Middle frontal gyrus (tissue), 1 donor: ENCODE data around the gene ALDH8A1.

Source experiments
- DNase-seq: peaks from one replicate; pipeline ENCODE4 v3.0.0-alpha.2; 2015; ENCODE audit warnings: low spot score; ENCODE audit errors: extremely low spot score

Gene ALDH8A1, protein sequence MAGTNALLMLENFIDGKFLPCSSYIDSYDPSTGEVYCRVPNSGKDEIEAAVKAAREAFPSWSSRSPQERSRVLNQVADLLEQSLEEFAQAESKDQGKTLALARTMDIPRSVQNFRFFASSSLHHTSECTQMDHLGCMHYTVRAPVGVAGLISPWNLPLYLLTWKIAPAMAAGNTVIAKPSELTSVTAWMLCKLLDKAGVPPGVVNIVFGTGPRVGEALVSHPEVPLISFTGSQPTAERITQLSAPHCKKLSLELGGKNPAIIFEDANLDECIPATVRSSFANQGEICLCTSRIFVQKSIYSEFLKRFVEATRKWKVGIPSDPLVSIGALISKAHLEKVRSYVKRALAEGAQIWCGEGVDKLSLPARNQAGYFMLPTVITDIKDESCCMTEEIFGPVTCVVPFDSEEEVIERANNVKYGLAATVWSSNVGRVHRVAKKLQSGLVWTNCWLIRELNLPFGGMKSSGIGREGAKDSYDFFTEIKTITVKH

DNA sequence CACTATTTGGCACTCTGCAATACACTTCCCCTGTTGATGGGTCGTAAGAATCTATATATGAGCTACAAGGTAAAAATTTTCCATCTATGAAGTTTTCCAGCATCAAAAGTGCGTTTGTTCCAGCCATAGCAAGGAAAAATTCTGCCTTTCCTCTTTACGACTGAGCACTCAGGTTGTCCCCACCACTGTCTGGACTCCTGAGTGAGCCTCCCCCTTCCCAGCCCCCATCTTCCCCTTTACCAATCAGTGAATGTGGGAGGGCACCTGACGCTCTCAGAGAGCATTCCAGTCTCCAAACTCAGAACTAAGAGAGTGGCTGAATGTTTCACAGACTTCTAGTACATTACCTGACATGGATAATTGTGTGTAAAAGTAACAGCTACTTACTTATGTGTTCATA is at the start of gene ALDH8A1:
Gene ALDH8A1 (minus strand): TSS at position 175 of the 400 bp plus-strand sequence. CDS start 48 bp downstream, at position 127.
- no peak for DNase-seq

DNA sequence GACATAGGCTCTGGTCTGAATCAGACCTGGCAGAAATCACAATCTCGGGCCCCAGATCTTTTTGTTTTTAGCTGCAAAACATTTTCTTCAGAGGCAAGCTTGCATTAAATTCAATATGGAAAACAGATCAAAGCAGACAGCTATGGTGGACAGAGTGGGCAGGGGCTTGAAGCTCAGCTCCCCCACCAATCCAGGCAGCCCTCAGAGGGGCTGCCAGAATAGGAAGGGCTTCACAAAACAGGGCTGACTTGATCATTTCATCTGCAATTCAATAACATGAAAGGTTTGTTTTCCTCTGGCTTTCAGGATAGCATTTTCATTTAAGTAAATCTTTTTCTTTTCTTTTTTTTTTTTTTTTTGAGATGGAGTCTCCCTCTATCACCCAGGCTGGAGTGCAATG is 49.2 kb upstream of the ALDH8A1 start:
- no peak for DNase-seq

DNA sequence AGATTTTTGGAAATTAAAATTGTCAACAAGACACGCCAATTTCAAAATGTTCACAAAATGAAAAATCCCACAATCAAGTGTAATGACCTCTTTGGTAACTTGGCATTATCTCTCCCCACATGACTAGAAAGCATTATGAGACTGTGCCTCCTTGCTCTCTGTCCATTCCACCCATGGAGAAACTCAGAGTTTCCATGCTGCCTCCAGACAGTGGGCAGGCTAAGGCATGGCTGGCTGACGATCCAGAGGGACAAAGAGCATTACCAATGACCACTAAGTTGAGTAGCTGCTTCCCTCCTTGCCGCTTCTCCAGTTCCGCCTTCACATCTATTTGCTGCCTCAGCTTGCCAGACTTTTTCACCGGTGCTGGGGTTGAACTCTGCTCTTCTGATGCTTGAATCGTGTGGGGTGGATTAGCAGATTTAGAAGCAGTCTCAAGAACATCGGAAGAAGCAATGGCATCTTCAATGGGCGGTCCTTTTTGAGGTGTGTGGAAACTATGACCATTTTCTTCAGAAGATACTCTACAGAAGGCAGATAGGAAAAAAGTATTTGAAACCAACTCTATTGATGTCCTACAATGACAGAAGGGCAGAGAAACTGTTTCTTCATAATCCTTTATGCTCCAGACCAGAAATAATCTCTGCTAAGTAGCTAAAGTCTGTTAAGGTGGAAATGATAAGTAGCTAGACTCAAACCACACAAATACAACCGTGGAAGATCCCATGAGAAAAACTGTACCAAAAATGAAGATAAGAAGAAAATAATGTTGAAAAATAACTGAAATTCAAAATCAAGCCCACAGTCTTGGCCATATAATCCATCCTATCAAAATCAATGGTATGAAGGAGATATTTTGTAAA is 47.5 kb upstream of the ALDH8A1 start:
- DNase-seq: no peak

DNA sequence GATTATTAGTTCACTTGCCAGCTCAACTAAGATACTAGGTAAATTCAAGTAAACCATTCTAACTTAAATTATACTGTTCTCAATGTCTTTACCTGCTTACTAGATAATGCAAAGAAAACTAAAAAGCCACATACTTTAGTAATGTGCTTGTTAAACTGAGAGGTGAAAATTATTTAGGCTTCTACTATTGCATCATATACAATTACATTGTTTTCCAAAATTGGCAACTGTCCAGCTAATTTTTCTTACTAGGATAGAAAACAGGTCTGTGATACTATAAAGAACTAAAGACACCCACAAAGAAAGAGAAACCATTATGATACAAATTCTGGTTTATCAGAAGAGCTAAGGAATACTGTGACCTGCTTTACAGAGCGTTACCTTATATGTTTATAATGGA is 45.6 kb upstream of the ALDH8A1 start:
- DNase-seq: no peak

DNA sequence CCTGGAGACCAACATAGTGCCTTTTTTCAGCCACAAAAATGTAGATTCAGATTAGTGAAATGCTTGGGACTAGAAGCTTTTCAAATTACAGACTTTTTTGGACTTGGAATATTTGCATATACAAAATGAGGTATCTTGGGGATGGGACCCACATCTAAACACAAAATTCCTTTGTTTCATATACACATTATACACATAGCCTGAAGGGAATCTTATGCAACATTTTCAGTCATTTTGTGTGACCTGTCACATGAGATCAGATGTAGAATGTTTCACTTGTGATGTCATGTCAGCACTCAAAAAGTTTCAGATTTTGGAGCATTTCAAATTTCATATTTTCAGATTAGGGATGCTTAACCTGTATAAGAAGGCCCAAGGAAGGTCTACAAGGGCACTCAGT is 44.5 kb upstream of the ALDH8A1 start:
- no peak for DNase-seq

DNA sequence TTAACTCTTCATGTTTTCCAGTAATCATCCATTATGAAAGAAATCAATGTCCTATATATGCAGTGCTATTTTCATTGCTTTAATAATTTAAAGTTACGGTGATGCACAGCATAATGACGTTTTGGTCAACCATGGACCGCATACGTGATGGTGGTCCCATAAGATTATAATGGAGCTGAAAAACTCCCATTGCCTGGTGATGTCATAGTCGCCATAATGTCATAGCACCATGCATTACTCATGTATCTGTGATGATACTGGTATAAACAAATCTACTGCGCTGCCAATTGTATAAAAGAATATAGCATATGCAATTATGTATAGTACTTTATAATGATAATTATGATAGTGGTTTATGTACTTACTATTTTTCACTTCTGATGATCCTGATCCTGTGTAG is 42.3 kb upstream of the ALDH8A1 start:
- no peak for DNase-seq

DNA sequence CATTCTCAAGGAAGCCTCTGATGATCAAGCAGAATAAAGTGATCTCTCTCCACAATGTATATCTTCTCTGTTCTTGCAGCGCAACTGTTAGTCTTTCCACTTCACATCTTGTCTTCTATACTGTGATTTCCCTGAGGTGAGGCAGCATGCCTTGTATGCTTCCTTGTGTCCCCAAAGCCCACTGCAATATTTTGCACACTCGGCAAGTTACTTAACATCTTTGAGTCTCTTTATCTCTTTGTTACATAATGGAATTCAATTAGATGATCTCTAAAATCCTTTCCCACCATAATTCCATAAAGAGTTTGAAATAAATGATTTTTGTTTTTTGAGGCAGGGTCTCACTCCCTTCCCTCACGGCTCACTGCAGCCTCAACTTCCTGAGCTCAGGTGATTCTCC is 40.4 kb upstream of the ALDH8A1 start:
- no peak for DNase-seq

DNA sequence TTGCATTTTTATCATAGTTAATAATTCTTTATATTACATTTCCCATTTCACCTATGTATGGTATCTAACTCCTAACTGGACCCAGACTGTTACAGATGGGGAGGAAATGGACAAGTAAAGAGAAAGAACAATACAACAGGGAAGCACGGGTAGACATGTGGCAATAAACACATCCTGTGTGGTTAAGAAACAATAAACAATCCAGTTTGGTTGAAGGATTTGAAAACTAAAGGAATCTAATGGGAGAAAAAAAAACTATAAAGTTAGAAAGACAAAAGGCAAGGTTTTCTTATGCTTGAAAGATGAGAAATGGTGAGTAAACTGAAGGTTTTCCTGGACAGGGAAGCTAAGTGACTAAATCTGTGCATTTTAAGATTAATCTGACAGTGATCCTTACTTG is 34.9 kb upstream of the ALDH8A1 start:
- no peak for DNase-seq

DNA sequence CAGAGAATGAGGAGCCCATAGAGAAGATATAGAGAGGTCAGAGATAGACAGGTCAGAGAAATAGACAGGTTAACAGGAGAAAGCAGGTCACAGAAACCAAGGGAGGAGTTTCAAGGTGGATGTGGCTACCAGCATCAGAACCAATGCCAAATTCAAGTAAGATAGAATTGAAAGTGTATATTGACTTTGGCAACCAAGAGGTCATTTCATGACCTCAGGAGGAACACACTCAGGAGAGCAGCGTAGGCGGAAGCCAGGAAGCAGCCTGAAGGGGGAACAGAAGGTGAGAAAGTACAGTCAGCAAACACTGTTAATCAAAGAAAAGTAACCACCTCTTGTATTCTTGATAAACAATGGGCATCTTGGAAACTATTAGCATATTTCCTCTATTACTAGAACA is 33.9 kb upstream of the ALDH8A1 start:
- no peak for DNase-seq

DNA sequence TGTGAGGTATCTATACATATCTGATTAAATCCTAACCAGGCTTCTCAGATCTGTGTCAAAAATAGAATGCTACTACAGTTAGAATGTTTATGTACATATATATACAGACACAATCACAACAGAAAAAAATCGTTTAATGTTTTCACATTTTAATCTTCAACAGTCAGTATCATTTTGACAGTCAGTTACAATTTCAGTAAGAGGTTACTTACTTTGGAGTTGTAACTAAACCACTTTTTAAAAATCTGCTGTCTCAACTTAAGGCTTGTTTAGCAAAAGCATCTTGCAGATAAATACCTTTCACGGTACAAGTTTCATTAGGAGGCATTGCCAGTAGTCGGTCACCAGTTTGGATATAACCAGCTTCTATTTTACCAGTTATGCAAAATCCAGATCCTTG is 32.3 kb upstream of the ALDH8A1 start:
- DNase-seq: no peak

DNA sequence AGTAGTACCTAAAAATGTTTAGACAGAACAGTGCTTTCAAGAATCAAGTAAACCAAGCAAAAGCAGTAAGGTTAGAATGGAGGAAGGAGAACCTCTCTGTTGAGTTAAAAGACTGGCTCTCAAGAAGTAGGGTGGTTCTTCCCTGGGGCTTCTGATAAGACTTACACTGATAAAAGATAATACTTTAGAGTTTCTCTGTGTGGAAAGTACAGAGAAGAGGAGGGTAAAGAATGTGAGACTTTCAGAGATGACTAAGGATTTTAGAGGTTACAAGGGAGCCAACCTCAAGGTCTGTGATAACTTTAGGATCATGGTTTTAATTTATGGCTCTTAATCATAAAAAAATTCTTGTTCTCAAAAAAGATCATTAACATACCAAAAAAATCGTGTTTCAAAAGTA is 30.9 kb upstream of the ALDH8A1 start:
- no peak for DNase-seq

DNA sequence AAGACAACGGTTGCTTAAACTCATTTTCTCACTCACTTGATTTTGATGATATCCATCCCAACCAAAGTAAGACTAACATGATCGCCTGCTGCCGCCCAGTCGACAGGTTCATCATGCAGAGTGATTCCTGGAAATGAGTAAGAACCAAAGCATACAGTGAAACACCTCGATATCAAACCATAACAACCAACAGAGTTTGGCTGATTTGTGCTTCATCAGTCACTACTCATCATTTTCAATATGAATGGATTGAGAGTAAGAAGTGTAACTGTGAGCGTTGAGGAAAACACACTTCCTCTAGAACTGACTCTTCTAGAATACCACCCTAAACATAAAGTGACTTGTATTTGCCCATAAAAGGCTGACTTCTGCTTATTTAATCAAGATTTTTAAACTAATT is 29.2 kb upstream of the ALDH8A1 start:
- no peak for DNase-seq

DNA sequence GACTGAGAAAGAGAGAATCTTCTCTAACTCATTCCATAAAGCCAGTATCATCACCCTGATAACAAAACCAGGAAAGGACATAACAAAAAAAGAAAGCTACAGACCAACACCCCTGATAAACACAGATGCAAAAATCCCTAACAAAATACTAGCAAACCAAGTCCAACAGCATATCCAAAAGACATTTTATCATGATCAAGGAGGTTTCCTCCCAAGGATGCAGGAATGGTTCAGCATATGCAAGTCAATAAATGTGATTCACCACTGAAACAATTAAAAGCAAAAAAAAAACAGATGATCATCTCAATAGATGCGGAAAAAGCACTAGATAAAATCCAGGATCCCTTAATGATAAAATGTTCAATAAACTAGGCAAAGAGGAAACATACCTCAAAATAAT is 24.5 kb upstream of the ALDH8A1 start:
- DNase-seq: no peak

DNA sequence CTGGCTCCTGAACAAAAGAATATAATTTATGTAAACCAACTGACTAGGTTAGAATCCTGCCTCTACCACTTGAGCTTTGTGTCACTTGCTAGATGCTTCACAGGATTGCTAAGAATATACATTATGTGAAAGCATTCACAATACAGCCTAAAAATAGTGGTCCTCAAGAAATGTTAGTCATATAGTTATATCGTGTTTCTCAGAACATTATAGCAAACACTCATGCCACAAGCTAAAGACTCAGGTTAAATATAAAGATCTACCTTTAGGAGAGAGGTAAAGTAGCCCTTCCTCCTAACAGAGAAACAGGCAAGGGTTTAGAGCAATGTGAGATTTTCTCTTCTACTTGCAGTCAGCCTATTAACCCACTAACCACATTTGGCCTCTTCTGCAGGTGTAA is 17.8 kb upstream of the ALDH8A1 start:
- DNase-seq: no peak

DNA sequence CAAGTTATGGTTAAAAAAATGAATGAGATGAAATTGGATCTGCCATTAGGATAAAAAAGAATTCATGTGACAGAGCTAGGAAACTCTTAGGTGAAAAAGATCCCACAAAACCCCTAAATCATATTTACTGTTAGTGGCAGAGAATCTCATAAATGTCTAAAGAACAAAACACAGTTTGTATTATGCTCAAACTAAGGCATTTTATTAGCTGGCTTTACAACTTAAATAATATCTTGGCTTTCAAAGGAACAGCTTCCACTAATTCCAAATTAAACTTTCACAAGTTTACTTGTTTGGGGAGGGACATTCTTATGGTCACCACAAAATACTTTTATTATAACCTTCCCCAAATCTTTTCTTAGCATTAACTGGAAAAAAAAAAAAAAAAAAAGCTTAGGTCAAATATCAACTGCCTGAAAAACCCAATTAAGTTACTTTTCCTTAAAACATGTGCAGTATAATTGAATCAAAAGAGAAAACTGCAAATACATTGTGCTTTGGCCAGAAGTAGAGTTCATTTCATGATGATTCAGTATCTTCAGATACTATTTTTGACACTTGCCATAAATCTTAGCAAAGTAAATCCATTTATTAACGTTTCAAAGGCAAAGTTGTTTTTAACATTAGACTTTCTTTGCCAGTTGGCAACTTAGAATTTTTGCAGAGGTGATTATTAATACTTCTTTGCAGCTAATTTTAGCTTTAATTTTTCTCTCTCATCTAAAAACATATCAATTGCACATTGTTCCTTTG is 14.7 kb upstream of the ALDH8A1 start:
- no peak for DNase-seq

DNA sequence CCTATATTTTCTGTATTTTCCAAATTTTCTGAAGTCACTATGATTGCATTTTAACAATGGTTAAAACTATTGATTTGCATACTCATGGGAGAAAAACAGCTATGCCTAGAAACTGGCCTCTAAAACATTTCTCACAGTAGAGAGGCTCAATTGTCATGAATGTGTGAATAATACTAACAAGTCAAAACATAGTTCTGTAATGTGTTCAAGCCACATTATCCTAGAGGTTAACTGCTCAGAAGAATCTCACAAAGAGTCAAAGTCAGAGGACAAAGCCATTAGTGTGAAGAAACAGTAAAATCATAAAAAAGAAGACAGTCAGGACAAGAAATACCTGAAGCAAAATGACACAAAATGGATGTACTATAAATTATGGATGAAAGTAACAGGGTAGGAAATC is 12.5 kb upstream of the ALDH8A1 start:
- no peak for DNase-seq

DNA sequence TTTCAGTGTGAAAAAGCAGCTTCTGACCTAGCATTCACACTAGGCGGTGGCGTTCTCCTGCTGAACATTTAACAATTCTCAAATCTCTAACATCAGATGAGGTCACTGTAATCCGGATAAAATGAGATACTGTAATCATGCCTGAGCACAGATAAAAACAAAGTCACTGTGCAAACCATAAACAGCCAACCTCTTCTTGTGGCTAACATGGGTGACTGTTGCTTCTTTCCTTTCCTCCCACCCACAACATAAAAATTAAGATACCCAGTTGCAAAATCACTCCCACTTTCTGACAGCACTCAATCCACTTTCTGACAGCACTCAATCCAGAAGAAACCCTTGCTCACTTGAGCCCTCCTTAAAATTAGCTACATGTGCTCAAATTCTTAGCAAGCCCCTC is 11.5 kb upstream of the ALDH8A1 start:
- no peak for DNase-seq

DNA sequence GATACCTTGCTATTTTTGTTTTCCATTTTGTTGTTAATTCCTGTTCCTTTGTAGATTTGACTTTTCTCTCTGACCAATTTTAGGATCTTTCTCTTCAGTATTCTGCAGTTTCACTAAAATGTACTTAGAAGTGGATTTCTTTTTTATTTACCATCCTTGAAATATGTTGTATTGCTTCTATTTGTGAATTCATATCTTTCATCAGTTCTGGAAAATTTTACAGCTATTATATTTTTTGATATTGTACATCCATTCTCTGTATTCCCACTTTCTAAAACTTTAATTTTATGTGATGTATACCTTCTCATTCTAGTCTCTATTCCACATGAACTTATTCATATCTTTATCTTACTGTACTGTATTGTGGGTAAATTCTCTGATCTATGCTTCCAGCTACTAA is 9.7 kb upstream of the ALDH8A1 start:
- DNase-seq: no peak

DNA sequence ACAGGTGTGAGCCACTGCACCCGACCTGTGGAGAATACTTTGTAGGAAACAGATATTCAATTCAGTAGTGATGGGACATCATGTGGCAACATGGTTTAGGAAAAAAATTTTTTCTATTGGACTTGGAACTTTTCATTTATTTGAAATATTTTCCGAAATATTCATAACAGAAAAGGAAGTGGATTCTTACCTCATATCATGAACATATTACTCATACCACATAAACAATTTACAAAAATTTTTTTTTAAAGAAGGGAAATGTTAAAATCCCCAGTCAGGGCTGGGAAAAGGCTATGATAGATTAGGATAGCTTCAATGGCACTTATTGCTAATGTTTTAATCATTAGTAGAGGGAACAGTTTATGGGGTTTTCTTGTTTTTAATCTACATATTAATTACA is 6.8 kb upstream of the ALDH8A1 start:
- DNase-seq: no peak

DNA sequence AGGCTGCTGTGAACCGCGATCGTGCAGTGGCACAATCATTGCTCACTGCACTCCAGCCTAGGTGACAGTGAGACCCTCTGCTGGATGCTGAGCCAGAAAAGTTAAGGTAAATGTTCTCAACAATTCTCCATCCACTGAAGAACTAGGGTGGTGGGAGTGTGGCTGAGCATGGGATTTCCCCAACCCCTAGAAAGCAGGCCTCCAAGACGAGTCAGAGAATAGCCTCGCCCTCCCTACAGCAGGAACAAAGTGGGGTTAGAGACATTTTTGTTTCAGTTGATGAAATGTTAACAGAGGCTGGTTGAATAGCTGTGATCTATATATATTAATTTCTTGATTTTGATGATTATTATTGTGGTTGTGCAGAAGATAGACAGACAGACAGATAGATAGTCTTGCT is 6.1 kb upstream of the ALDH8A1 start:
- DNase-seq: no peak

DNA sequence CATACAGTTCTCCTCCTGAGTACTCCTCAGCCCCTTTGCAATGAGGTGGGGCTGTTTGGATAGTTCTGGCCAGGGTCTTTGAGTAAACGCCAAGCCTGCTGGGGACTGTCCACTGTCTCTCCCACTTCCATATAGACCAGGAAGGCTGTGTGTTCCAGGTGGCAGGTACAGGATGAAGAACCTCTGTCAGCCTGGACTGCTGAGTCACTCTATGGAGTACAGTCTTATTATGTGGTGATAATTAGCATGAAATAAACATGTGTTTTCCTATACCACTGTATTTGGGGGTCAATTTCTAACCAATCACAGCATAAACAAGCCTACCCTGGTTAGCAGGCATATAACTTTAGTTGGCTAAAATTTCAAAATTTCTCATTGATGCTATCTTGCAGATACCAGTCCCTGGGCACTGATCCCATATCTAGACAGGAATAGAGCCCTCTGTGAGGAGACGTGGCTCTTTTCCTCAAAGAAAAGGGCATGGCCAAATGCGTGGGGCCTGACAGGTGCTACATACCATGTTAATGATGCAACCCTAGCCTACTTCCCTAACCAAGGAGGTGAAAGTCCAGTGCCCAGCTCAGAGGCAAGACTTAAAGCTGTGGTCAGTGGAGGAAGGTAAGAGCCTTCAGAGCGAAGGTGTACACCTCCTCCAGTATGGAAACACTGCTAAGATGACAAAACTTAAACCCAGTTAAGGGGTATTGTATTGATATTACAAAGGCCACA is 4.5 kb upstream of the ALDH8A1 start:
- DNase-seq: no peak
